IMR-90 (cell line): ENCODE results near the gene ORMDL3. TPM values are rescaled to one million over a fixed set of nuclear protein-coding genes. Genes with fewer than 3 reads are reported as not detected.
A peak's percentile ranks its signal among the peaks of the same experiment; 100 is the strongest.

Source experiments
- ATAC-seq: fragments of 200-7000 bp; cut with Tn5 transposase; 2 replicates; pipeline ENCODE4 v1.9.1; 2020; ENCODE audit warnings: low read depth, mild to moderate bottlenecking, moderate library complexity
- BruUV-seq: library from RNA; stranded (reverse); fragments of 400-500 nt; replicated peaks from 2 replicates; lab custom pipeline; 2021; lab: Mats Ljungman, UMichigan
- CTCF ChIA-PET: fragments of 300-600 bp; formaldehyde crosslinking; extraction: SDS; loops from one replicate; lab custom pipeline; 2021; ENCODE audit warnings: antibody characterized with exemption; lab: Yijun Ruan, JAX
- POLR2A ChIA-PET: fragments of 300-600 bp; sonication (Branson Sonifier 250); formaldehyde crosslinking; loops from one replicate; lab custom pipeline; 2022; ENCODE audit warnings: antibody characterized with exemption; ENCODE audit not compliant: unreplicated experiment; lab: Charles Lee
- DNase-seq: peaks from one replicate; pipeline ENCODE4 v3.0.0; 2013
- H2AFZ ChIP-seq: replicated peaks from 2 replicates; pipeline ENCODE3; 2013; ENCODE audit warnings: low read length, mild to moderate bottlenecking; ENCODE audit not compliant: poor library complexity
- H2AK5ac ChIP-seq: 2 replicates; pipeline ENCODE4 v1.6.1; 2013; ENCODE audit warnings: low read depth, low read length, inconsistent platforms
- H2AK9ac ChIP-seq: replicated peaks from 2 replicates; pipeline ENCODE3; 2013; ENCODE audit warnings: mild to moderate bottlenecking, low read depth, low read length, moderate library complexity; ENCODE audit not compliant: poor library complexity
- H2BK120ac ChIP-seq: 2 replicates; pipeline ENCODE4 v1.6.1; 2013; ENCODE audit warnings: low read depth, low read length, inconsistent platforms
- H2BK15ac ChIP-seq: 3 replicates; pipeline ENCODE4 v1.6.1; 2013; ENCODE audit warnings: low read depth, low read length, inconsistent platforms
- H2BK20ac ChIP-seq: 2 replicates; pipeline ENCODE4 v1.6.1; 2013; ENCODE audit warnings: low read depth, mild to moderate bottlenecking, inconsistent platforms, low read length, moderate library complexity
- H2BK5ac ChIP-seq: 2 replicates; pipeline ENCODE4 v1.6.1; 2013; ENCODE audit warnings: mild to moderate bottlenecking, low read depth, low read length, inconsistent platforms; ENCODE audit not compliant: poor library complexity, severe bottlenecking
- H3K14ac ChIP-seq: replicated peaks from 2 replicates; pipeline ENCODE4 v1.6.1; 2013; ENCODE audit warnings: low read depth, low read length, inconsistent platforms
- H3K18ac ChIP-seq: 2 replicates; pipeline ENCODE4 v1.6.1; 2013; ENCODE audit warnings: low read depth, low read length, control low read depth
- H3K23ac ChIP-seq: 2 replicates; pipeline ENCODE4 v1.6.1; 2013; ENCODE audit warnings: low read depth, low read length, inconsistent platforms
- H3K27ac ChIP-seq: 2 replicates; pipeline ENCODE4 v1.5.1; 2013; ENCODE audit warnings: mild to moderate bottlenecking, control low read depth, low read length; ENCODE audit not compliant: insufficient read depth
- H3K27me3 ChIP-seq: 2 replicates; pipeline ENCODE4 v1.6.1; 2013; ENCODE audit warnings: low read length; ENCODE audit not compliant: control insufficient read depth, insufficient read depth
- H3K36me3 ChIP-seq: 2 replicates; pipeline ENCODE4 v1.6.1; 2013; ENCODE audit warnings: low read length, mixed read lengths; ENCODE audit not compliant: control insufficient read depth, insufficient read depth
- H3K4ac ChIP-seq: 2 replicates; pipeline ENCODE4 v1.6.1; 2013; ENCODE audit warnings: low read depth, low read length, inconsistent platforms
- H3K4me1 ChIP-seq: 2 replicates; pipeline ENCODE4 v1.6.1; 2013; ENCODE audit warnings: low read length, mixed read lengths; ENCODE audit not compliant: control insufficient read depth, insufficient read depth
- H3K4me2 ChIP-seq: 2 replicates; pipeline ENCODE4 v1.6.1; 2013; ENCODE audit warnings: low read depth, mild to moderate bottlenecking, control low read depth, low read length, moderate library complexity
- H3K4me3 ChIP-seq: 2 replicates; pipeline ENCODE4 v1.5.1; 2013; ENCODE audit warnings: low read depth, mild to moderate bottlenecking, control low read depth, low read length, moderate library complexity; ENCODE audit not compliant: insufficient read depth
- H3K56ac ChIP-seq: 2 replicates; pipeline ENCODE4 v1.6.1; 2013; ENCODE audit warnings: low read length, inconsistent platforms; ENCODE audit not compliant: insufficient read depth; ENCODE audit errors: extremely low read depth
- H3K79me1 ChIP-seq, 2 experiments: 2 replicates each; pipeline ENCODE4 v1.6.1; 2013; ENCODE audit warnings: low read length in 2 of 2, inconsistent platforms in 1 of 2, low read depth in 1 of 2
- H3K9ac ChIP-seq: 2 replicates; pipeline ENCODE4 v1.6.1; 2013; ENCODE audit warnings: low read depth, low read length, control low read depth
- H3K9me1 ChIP-seq: 2 replicates; pipeline ENCODE4 v1.6.1; 2013; ENCODE audit warnings: low read length, inconsistent platforms; ENCODE audit not compliant: insufficient read depth
- H3K9me3 ChIP-seq: 2 replicates; pipeline ENCODE4 v1.6.1; 2013; ENCODE audit warnings: low read length; ENCODE audit not compliant: control insufficient read depth, insufficient read depth
- H4K20me1 ChIP-seq: 2 replicates; pipeline ENCODE4 v1.6.1; 2013; ENCODE audit warnings: low read length, inconsistent platforms; ENCODE audit not compliant: insufficient read depth
- H4K5ac ChIP-seq: 2 replicates; pipeline ENCODE4 v1.6.1; 2013; ENCODE audit warnings: mild to moderate bottlenecking, low read depth, low read length, control low read depth
- H4K8ac ChIP-seq, 2 experiments: 2 replicates each; pipeline ENCODE4 v1.6.1; 2013; ENCODE audit warnings: low read depth in 2 of 2, low read length in 2 of 2, control low read depth in 1 of 2, inconsistent platforms in 1 of 2
- H4K91ac ChIP-seq: 2 replicates; pipeline ENCODE4 v1.6.1; 2013; ENCODE audit warnings: low read depth, low read length, inconsistent platforms; ENCODE audit not compliant: insufficient read depth
- MAFK ChIP-seq: IDR thresholded peaks from 2 replicates; pipeline ENCODE4 v1.6.1; 2012; ENCODE audit warnings: low read depth, low read length, improper control_type of control experiment
- MXI1 ChIP-seq: IDR thresholded peaks from 2 replicates; pipeline ENCODE4 v1.6.1; 2012; ENCODE audit warnings: low read depth, mild to moderate bottlenecking, low read length, moderate library complexity, borderline replicate concordance
- WGBS, 2 experiments: methylation state at CpG; one replicate each; pipeline versions ENCODE4 v1.1.5 to v1.1.7; 2013; ENCODE audit warnings: missing lambda C conversion rate in 2 of 2; ENCODE audit not compliant: insufficient read length in 1 of 2; ENCODE audit errors: extremely low coverage in 2 of 2; 5-methylcytosine and 5-hydroxymethylcytosine counted together
- dilution Hi-C: fragments of 300-500 bp; cut with HindIII; formaldehyde crosslinking; loops from one replicate; pipeline ENCODE4 v1.14.3; 2018; ENCODE audit warnings: low sequenced_read_pairs; ENCODE audit not compliant: unreplicated experiment
- in situ Hi-C: fragments of 300-500 bp; cut with MboI; formaldehyde crosslinking; loops from 3 replicates; pipeline ENCODE4 v1.14.3; 2019; ENCODE audit warnings: low sequenced_read_pairs, inconsistent platforms, mixed read lengths
- intact Hi-C: fragments of 100-400 bp; cut with micrococcal nuclease; formaldehyde crosslinking; loops from 2 replicates; pipeline ENCODE4 v1.10.0; 2022
- polyA plus RNA-seq, 3 experiments: library from polyadenylated mRNA; depleted of rRNA; stranded (reverse); fragments of >200 nt; gene quantifications; 2 replicates each; pipeline ENCODE4 v1.2.3, GENCODE V29; 2012; ENCODE audit warnings: low replicate concordance in 1 of 3
- total RNA-seq: library from RNA; depleted of rRNA; stranded (reverse); fragments of >200 nt; gene quantifications from 2 replicates; pipeline ENCODE4 v1.2.3, GENCODE V29; 2012

The ORMDL3 gene
- total and polyA plus RNA-seq, 2 of the 4 experiments (the other 2 are of a cell fraction), result 45.7 to 78.6 TPM

DNA sequence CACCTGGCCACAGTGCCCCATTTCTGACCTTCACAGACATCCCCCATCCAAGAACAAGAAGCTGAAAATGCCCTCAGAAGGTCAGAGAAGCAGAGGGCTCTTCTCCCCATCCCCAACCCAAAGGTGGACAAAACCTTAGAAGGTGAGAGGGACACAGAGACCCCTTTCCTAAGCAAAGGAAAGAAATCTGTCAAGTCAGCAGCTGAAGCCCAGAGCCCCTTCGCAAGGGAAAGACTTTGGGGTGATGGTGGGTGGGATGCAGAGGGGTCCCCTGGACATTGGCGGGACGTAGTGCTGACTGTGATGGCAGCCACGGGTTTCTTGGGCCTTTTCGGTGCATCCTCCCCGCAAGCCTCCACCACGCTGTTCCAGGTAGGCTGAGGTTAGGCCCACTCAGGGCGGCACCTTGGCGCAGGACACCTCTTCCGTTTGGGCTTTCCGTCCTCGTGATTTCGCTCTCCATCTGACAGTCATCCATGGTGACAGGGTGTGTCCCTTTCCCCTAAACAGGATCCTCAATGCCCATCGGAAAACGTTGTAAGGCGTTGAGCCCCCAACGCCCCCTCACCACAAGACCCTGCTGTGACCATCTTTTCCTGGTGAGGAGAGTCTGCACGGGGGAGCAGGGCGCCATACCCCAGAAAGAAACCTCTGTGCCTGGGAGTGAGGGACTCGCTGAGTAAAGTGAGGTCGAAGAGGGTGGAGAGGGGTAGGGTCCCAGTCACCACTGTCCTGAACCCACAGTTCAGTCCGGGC, 24.7 kb upstream of the ORMDL3 start:
- CTCF ChIA-PET, result no interaction called here
- intact Hi-C loops, result loop anchor here (2.0 kb wide), 1 partner anchor 23 kb away; no protein-coding TSS in a partner anchor
- Histone ChIP-seq H3K18ac (peak overlapping the region; percentile 93), H3K23ac (peak overlapping the region; percentile 80; the same call in 1 of the 2 replicates), H3K4me3 (peak overlapping the region; percentile 64), H3K4me1 (peaks cover 7% of the 10 kb centered on the region), H3K9ac (peak overlapping the region; percentile 78; the same call in 1 of the 2 replicates), H2BK15ac (peak overlapping the region; percentile 81; the same call in 1 of the 3 replicates), H4K20me1 (no peaks in the 10 kb centered on the region), H3K9me1 (peaks cover 12% of the 10 kb centered on the region), H2BK5ac (peak overlapping the region; percentile 69), H3K79me1 (peaks cover 0 to 4% of the 10 kb centered on the region in 2 experiments; a peak in 1 of 4 replicates), H3K4me2 (peak overlapping the region; percentile 100), H3K56ac (no peak overlapping the region), H3K14ac (peak overlapping the region; percentile 98), H4K8ac (peak overlapping the region; percentile 90 to 98; a peak in 3 of 4 replicates), H4K5ac (peak overlapping the region; percentile 97), H3K27ac (peak overlapping the region; percentile 26; the same call in 1 of the 2 replicates), H3K4ac (peak overlapping the region; percentile 85), H3K36me3 (no peaks in the 10 kb centered on the region), H3K9me3 (no peaks in the 10 kb centered on the region), H2AFZ (peak overlapping the region; percentile 99), H2BK20ac (peak overlapping the region; percentile 79; the same call in 1 of the 2 replicates), H2AK9ac (peak overlapping the region; percentile 89), H4K91ac (peak overlapping the region; percentile 68; the same call in 1 of the 2 replicates), H2AK5ac (peak overlapping the region; percentile 81), H3K27me3 (no peaks in the 10 kb centered on the region; the same call in 1 of the 2 replicates), H2BK120ac (peak overlapping the region; percentile 73)
- no TSS peak for BruUV-seq
- 52% methylated on average over 9 of the region's 22 CpGs; no CpG with 5 or more reads in 1 of the 2 experiments for WGBS, 2 experiments
- DNase-seq, result no peak
- dilution Hi-C loops, result no loop called here
- ATAC-seq, result no peak
- no peak for TF ChIP-seq MXI1
- peak; percentile 54; the same call in 1 of the 2 replicates for TF ChIP-seq MAFK
- POLR2A ChIA-PET, result interaction anchor here (0.6 kb wide), 1 partner anchor 1075 kb away, joined by 3 read pairs; the partner anchor contains the start of gene KRTAP1-5
- in situ Hi-C loops, result no loop called here
